Natural killer cell (primary cell): ENCODE data around the gene CLCN5. TPM values are rescaled to one million over a fixed set of nuclear protein-coding genes. Genes with fewer than 3 reads are reported as not detected.

Experiments
- ATAC-seq, 3 donors: fragments of 150-1000 bp in 2 of 3; fragments of 200-7000 bp in 1 of 3; cut with Tn5 transposase; 1 replicate in 1 of 3; 2 replicates in 2 of 3; pipeline ENCODE4 v1.10.0; 2021; ENCODE audit warnings: mild to moderate bottlenecking in 2 of 3, moderate library complexity in 2 of 3
- DNase-seq, 2 donors: peaks; one replicate each; pipeline versions ENCODE4 v3.0.0 to v3.0.0-alpha.2; 2013 to 2021; ENCODE audit warnings: mixed read lengths in 1 of 2
- H3K27ac ChIP-seq: one replicate; pipeline ENCODE4 v1.5.1; 2013; ENCODE audit warnings: mild to moderate bottlenecking, low read length
- H3K27me3 ChIP-seq: one replicate; pipeline ENCODE4 v1.6.1; 2013; ENCODE audit warnings: low read length; ENCODE audit not compliant: control insufficient read depth, insufficient read depth
- H3K36me3 ChIP-seq: one replicate; pipeline ENCODE4 v1.6.1; 2013; ENCODE audit warnings: low read length; ENCODE audit not compliant: control insufficient read depth, insufficient read depth
- H3K4me1 ChIP-seq: one replicate; pipeline ENCODE4 v1.6.1; 2013; ENCODE audit warnings: low read length; ENCODE audit not compliant: control insufficient read depth, insufficient read depth
- H3K4me3 ChIP-seq: one replicate; pipeline ENCODE4 v1.5.1; 2013; ENCODE audit warnings: low read length
- H3K9me3 ChIP-seq: one replicate; pipeline ENCODE4 v1.6.1; 2013; ENCODE audit warnings: low read length; ENCODE audit not compliant: control insufficient read depth, insufficient read depth
- H3K27ac Mint-ChIP-seq, 2 donors: one replicate each; pipeline ENCODE4 v1.8.0; 2022; ENCODE audit warnings: mild to moderate bottlenecking in 2 of 2, mixed read lengths in 2 of 2, moderate library complexity in 1 of 2
- H3K27me3 Mint-ChIP-seq, 2 donors: one replicate each; pipeline ENCODE4 v1.8.0; 2022; ENCODE audit warnings: low read depth in 2 of 2, mixed read lengths in 2 of 2
- H3K36me3 Mint-ChIP-seq: one replicate; pipeline ENCODE4 v1.8.0; 2022; ENCODE audit warnings: mixed read lengths
- H3K4me1 Mint-ChIP-seq, 2 donors: one replicate each; pipeline ENCODE4 v1.8.0; 2022; ENCODE audit warnings: mixed read lengths in 2 of 2
- H3K4me3 Mint-ChIP-seq: one replicate; pipeline ENCODE4 v1.8.0; 2022; ENCODE audit warnings: mild to moderate bottlenecking, moderate library complexity, mixed read lengths
- H3K9me3 Mint-ChIP-seq, 2 donors: one replicate each; pipeline ENCODE4 v1.8.0; 2022; ENCODE audit warnings: mixed read lengths in 2 of 2
- CTCF ChIP-seq: fragments of 200-600 bp; IDR thresholded peaks from one replicate; pipeline ENCODE4 v1.8.0; 2022; ENCODE audit warnings: antibody characterized with exemption
- WGBS: methylation state at CpG from one replicate; pipeline ENCODE4 v1.1.7; 2013; ENCODE audit warnings: missing lambda C conversion rate; ENCODE audit not compliant: insufficient coverage; 5-methylcytosine and 5-hydroxymethylcytosine counted together
- intact Hi-C: fragments of 100-400 bp; cut with micrococcal nuclease; formaldehyde crosslinking; loops from one replicate; pipeline ENCODE4 v1.14.2; 2022
- total RNA-seq, 4 donors: library from RNA; stranded (reverse); fragments of 120-200 nt in 1 of 4; gene quantifications; one replicate each; pipeline versions ENCODE4 v1.2.3 to v1.2.4, GENCODE V29; 2013 to 2022

Gene CLCN5
- total RNA-seq, 3 donors from 2014 or later (not counting 1 experiment from before 2014, with no cell fraction given): 2.5 to 4.5 (median 4.0) TPM

DNA sequence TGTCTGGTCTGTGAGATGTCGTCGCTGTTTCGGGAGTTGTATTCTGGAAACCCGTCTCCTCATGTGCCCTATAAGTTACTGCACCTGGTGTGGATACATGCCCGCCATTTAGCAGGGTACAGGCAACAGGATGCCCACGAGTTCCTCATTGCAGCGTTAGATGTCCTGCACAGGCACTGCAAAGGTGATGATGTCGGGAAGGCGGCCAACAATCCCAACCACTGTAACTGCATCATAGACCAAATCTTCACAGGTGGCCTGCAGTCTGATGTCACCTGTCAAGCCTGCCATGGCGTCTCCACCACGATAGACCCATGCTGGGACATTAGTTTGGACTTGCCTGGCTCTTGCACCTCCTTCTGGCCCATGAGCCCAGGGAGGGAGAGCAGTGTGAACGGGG, 41.7 kb upstream of the CLCN5 start:
- no peak for ATAC-seq
- WGBS: 93% methylated on average over 12 of the region's 12 CpGs
- intact Hi-C loops: no loop called here
- H3K4me3 ChIP-seq: no peak overlapping the region
- H3K9me3 ChIP-seq: no peaks in the 10 kb centered on the region
- H3K27ac ChIP-seq: no peak overlapping the region
- TF ChIP-seq CTCF: no peak
- Mint-ChIP-seq H3K4me1 (peaks cover 0 to 21% of the 10 kb centered on the region in 2 donors), H3K27me3 (no peaks in the 10 kb centered on the region), H3K4me3 (peak overlapping the region; percentile 13), H3K9me3 (no peaks in the 10 kb centered on the region), H3K36me3 (no peaks in the 10 kb centered on the region), H3K27ac (no peak overlapping the region)
- H3K4me1 ChIP-seq: peaks cover 26% of the 10 kb centered on the region
- DNase-seq: no peak
- no peaks in the 10 kb centered on the region for H3K36me3 ChIP-seq
- no peaks in the 10 kb centered on the region for H3K27me3 ChIP-seq

DNA sequence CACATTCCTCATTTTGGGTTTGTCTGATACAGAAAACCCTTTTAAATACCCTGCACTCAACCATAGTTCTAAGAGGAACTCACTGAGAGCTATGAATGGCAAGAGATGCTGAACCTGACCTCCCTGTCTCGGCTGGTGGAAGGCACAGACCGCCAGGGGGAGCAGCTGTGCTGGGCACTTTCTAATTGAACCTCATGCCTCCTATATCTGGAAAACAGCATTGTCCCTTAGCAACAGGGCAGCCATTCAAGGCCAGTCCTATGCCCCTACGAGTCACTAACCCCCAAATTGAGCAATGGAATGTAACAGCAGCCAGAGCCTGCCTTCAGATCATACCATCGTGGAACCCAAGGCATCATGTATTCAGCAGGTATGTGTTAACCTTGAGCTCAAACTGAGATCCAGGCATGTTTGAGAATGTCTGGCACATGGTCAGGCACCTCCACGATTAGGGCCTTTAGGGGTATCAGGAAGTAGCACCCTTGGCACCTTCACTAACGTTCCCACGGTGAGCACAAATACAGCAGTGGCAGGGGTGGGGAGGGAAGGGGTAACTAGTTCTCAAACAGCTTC, 38.0 kb upstream of the CLCN5 start:
- no peak overlapping the region for H3K27ac Mint-ChIP-seq
- intact Hi-C loops: no loop called here
- no peaks in the 10 kb centered on the region for H3K36me3 ChIP-seq
- peaks cover 0 to 16% of the 10 kb centered on the region in 2 donors for H3K4me1 Mint-ChIP-seq
- no peaks in the 10 kb centered on the region for H3K9me3 ChIP-seq
- no peak overlapping the region for H3K4me3 ChIP-seq
- H3K27me3 Mint-ChIP-seq: peaks cover 0 to 15% of the 10 kb centered on the region in 2 donors
- TF ChIP-seq CTCF: peak; percentile 68
- peak; percentile 40 to 70 for DNase-seq
- no peaks in the 10 kb centered on the region for H3K27me3 ChIP-seq
- no peaks in the 10 kb centered on the region for H3K36me3 Mint-ChIP-seq
- ATAC-seq: peak; percentile 49 to 61 (median 52)
- H3K27ac ChIP-seq: no peak overlapping the region
- peaks cover 13% of the 10 kb centered on the region for H3K4me1 ChIP-seq
- H3K4me3 Mint-ChIP-seq: no peak overlapping the region
- no peaks in the 10 kb centered on the region for H3K9me3 Mint-ChIP-seq
- 61% methylated on average over 5 of the region's 7 CpGs for WGBS

DNA sequence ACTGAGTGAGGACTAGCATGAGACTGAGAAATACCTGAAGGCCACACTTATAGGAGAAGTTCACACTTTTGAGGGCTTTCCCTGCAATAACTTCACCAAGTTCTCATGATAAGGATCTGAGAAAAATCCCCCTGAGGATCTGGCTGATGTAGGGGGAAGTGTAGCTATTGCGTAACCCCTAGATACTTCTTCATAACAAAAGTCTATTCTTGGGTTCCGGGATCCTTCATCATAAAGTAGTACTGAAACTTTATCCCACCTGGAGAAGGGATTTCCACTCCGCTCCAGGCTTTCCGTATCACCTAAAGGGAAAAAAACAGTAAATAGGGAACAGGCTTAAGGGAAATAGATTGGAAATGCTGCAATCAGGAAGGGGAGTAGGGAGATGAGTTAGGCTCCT, 29.9 kb upstream of the CLCN5 start:
- peaks cover 0 to 6% of the 10 kb centered on the region in 2 donors for H3K4me1 Mint-ChIP-seq
- WGBS: 100% methylated on average over 2 of the region's 4 CpGs
- H3K4me3 Mint-ChIP-seq: no peak overlapping the region
- ATAC-seq: no peak
- DNase-seq: no peak
- H3K27ac ChIP-seq: no peak overlapping the region
- H3K4me3 ChIP-seq: no peak overlapping the region
- H3K4me1 ChIP-seq: no peaks in the 10 kb centered on the region
- TF ChIP-seq CTCF: no peak
- peaks cover 21 to 56% of the 10 kb centered on the region in 2 donors for H3K27me3 Mint-ChIP-seq
- no peak overlapping the region for H3K27ac Mint-ChIP-seq
- no peaks in the 10 kb centered on the region for H3K36me3 ChIP-seq
- intact Hi-C loops: no loop called here
- no peaks in the 10 kb centered on the region for H3K27me3 ChIP-seq
- peaks cover 0 to 8% of the 10 kb centered on the region in 2 donors for H3K9me3 Mint-ChIP-seq
- H3K9me3 ChIP-seq: peaks cover 2% of the 10 kb centered on the region
- H3K36me3 Mint-ChIP-seq: no peaks in the 10 kb centered on the region

DNA sequence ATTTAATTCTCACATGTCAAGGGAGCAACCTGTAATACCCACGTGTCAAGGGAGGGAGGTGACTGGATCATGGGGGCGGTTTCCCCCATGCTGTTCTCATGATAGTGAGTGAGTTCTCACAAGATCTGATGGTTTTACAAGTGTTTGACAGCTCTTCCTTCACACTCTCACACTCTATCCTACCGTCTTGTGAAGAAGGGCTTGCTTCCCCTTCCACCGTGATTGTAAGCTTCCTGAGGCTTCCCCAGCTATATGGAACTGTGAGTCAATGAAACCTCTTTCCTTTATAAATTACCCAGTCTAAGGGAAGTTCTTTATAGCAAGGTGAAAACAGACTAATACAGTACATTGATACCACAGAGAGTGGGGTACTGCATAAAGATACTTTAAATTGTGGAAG, 25.4 kb upstream of the CLCN5 start:
- intact Hi-C loops: no loop called here
- DNase-seq (no peak), ATAC-seq (no peak)
- Mint-ChIP-seq H3K27me3 (peaks cover 18 to 60% of the 10 kb centered on the region in 2 donors), H3K4me3 (no peak overlapping the region), H3K4me1 (peaks cover 0 to 6% of the 10 kb centered on the region in 2 donors), H3K27ac (no peak overlapping the region), H3K9me3 (peaks cover 0 to 8% of the 10 kb centered on the region in 2 donors), H3K36me3 (no peaks in the 10 kb centered on the region)
- H3K4me3 ChIP-seq: no peak overlapping the region
- peaks cover 2% of the 10 kb centered on the region for H3K9me3 ChIP-seq
- 92% methylated on average over 2 of the region's 4 CpGs for WGBS
- no peaks in the 10 kb centered on the region for H3K27me3 ChIP-seq
- H3K4me1 ChIP-seq: no peaks in the 10 kb centered on the region
- no peak for TF ChIP-seq CTCF
- no peaks in the 10 kb centered on the region for H3K36me3 ChIP-seq
- H3K27ac ChIP-seq: no peak overlapping the region
